HepG2 (cell line): ENCODE measurements around the gene XPC. TPM values are rescaled to one million over a fixed set of nuclear protein-coding genes. Genes with fewer than 3 reads are reported as not detected.

Source experiments
- ATAC-seq: fragments of 200-7000 bp; cut with Tn5 transposase; 3 replicates; pipeline ENCODE4 v1.9.1; 2020; ENCODE audit warnings: mild to moderate bottlenecking, moderate library complexity
- BruUV-seq: library from RNA; stranded (reverse); fragments of 400-500 nt; replicated peaks from 2 replicates; lab custom pipeline; 2021; lab: Mats Ljungman, UMichigan
- CTCF ChIA-PET: fragments of 300-600 bp; formaldehyde crosslinking; extraction: SDS; loops from one replicate; lab custom pipeline; 2021; ENCODE audit warnings: low total read pairs, inconsistent platforms, low intra/inter-chr PET ratio; lab: Yijun Ruan, JAX
- POLR2A ChIA-PET: fragments of 350-600 bp; sonication (Branson Sonifier 250); formaldehyde crosslinking; loops from one replicate; lab custom pipeline; 2020; ENCODE audit warnings: antibody characterized with exemption, inconsistent platforms; lab: Yijun Ruan, JAX
- DNase-seq: peaks from one replicate; pipeline ENCODE4 v3.0.0-alpha.2; 2015; ENCODE audit warnings: low spot score
- FAIRE-seq: peaks from 3 replicates; lab custom pipeline; 2011; peaks lifted over from hg19 to GRCh38; lab: Jason Lieb, UNC
- H2AFZ ChIP-seq: one replicate; pipeline ENCODE4 v1.6.1; 2011; ENCODE audit warnings: low read length, inconsistent platforms
- H3K27ac ChIP-seq: fragments of 300-600 bp; 3 replicates; pipeline ENCODE4 v1.8.0; 2011; ENCODE audit warnings: mixed run types, mild to moderate bottlenecking, mixed read lengths, low read length, inconsistent platforms; ENCODE audit not compliant: insufficient read depth; ENCODE audit errors: extremely low read length
- H3K27me3 ChIP-seq, 2 experiments: fragments of 200-600 bp in 1 of 2; 2 replicates in 1 of 2; 3 replicates in 1 of 2; pipeline versions ENCODE4 v1.6.0 to v1.8.0; 2011; ENCODE audit warnings: low read length in 2 of 2, mild to moderate bottlenecking in 2 of 2, moderate library complexity in 2 of 2, inconsistent platforms in 1 of 2; ENCODE audit not compliant: insufficient read depth in 2 of 2, control insufficient read depth in 1 of 2
- H3K36me3 ChIP-seq, 2 experiments: fragments of 200-600 bp in 1 of 2; replicated peaks in 1 of 2; 2 replicates in 1 of 2; 3 replicates in 1 of 2; pipeline versions ENCODE4 v1.5.1 to v1.8.0; 2011; ENCODE audit warnings: low read length in 2 of 2, inconsistent platforms in 1 of 2; ENCODE audit not compliant: insufficient read depth in 2 of 2, control insufficient read depth in 1 of 2
- H3K4me1 ChIP-seq: 2 replicates; pipeline ENCODE4 v1.5.1; 2012; ENCODE audit warnings: low read length, inconsistent platforms; ENCODE audit not compliant: insufficient read depth
- H3K4me2 ChIP-seq: 2 replicates; pipeline ENCODE4 v1.6.0; 2011; ENCODE audit warnings: low read depth, low read length, inconsistent platforms
- H3K4me3 ChIP-seq, 3 experiments: fragments of 200-600 bp in 1 of 3; sonication (generic), shearing (Covaris generic) in 1 of 3; replicated peaks in 1 of 3; 2 replicates each; pipeline ENCODE4 v1.5.1; 2011 to 2016; ENCODE audit warnings: low read length in 3 of 3, inconsistent platforms in 2 of 3, low read depth in 2 of 3, mild to moderate bottlenecking in 2 of 3, control low read depth in 1 of 3, mixed read lengths in 1 of 3; ENCODE audit not compliant: insufficient read depth in 1 of 3
- H3K79me2 ChIP-seq: one replicate; pipeline ENCODE4 v1.6.1; 2011; ENCODE audit warnings: low read length, inconsistent platforms; ENCODE audit not compliant: insufficient read depth
- H3K9ac ChIP-seq: 2 replicates; pipeline ENCODE4 v1.6.0; 2011; ENCODE audit warnings: mild to moderate bottlenecking, low read depth, low read length, inconsistent platforms; ENCODE audit not compliant: insufficient read depth
- H3K9me3 ChIP-seq: 2 replicates; pipeline ENCODE4 v1.5.1; 2012; ENCODE audit warnings: mild to moderate bottlenecking, low read length
- H4K20me1 ChIP-seq: 2 replicates; pipeline ENCODE4 v1.6.0; 2011; ENCODE audit warnings: inconsistent platforms, mild to moderate bottlenecking, low read length, moderate library complexity; ENCODE audit not compliant: insufficient read depth
- ASH2L ChIP-seq: fragments of 300-600, 200-600 bp; sonication (generic); IDR thresholded peaks from 2 replicates; pipeline ENCODE4 v1.7.0; 2017; ENCODE audit warnings: low read depth, mild to moderate bottlenecking, moderate library complexity, mixed read lengths, low read length; ENCODE audit not compliant: insufficient read length
- CBX5 ChIP-seq: sonication (generic); formaldehyde crosslinking; IDR thresholded peaks from 2 replicates; pipeline ENCODE4 v1.4.0; 2020; ENCODE audit warnings: missing genetic modification reagents, borderline replicate concordance
- CSRNP2 ChIP-seq: sonication (generic); formaldehyde crosslinking; conservative IDR thresholded peaks from 2 replicates; pipeline ENCODE4 v1.8.0; 2022; ENCODE audit warnings: low read depth, missing genetic modification reagents
- DRAP1 ChIP-seq: IDR thresholded peaks from 2 replicates; pipeline ENCODE4 v1.6.1; 2016; ENCODE audit warnings: missing genetic modification reagents, missing compliant biosample characterization
- EHMT2 ChIP-seq: fragments of 200-600 bp; sonication (generic); IDR thresholded peaks from 2 replicates; pipeline ENCODE4 v1.7.0; 2017; ENCODE audit warnings: antibody characterized with exemption, low read depth, low read length, borderline replicate concordance
- FOXK1 ChIP-seq: sonication (generic); formaldehyde crosslinking; IDR thresholded peaks from 2 replicates; pipeline ENCODE4 v1.4.0; 2020; ENCODE audit warnings: low read depth, missing genetic modification reagents, borderline replicate concordance
- MYNN ChIP-seq: sonication (generic); formaldehyde crosslinking; IDR thresholded peaks from 2 replicates; pipeline ENCODE4 v1.4.0; 2020; ENCODE audit warnings: mild to moderate bottlenecking, low read depth, missing genetic modification reagents
- NFE2L1 ChIP-seq: sonication (generic); formaldehyde crosslinking; IDR thresholded peaks from 2 replicates; pipeline ENCODE4 v1.4.0; 2020; ENCODE audit warnings: missing genetic modification reagents, mild to moderate bottlenecking, borderline replicate concordance
- ZBED4 ChIP-seq: sonication (generic); formaldehyde crosslinking; IDR thresholded peaks from 2 replicates; pipeline ENCODE4 v1.4.0; 2020; ENCODE audit warnings: missing genetic modification reagents, borderline replicate concordance
- ZFP41 ChIP-seq: sonication (generic); formaldehyde crosslinking; IDR thresholded peaks from 2 replicates; pipeline ENCODE4 v1.4.0; 2020; ENCODE audit warnings: mild to moderate bottlenecking, missing genetic modification reagents, borderline replicate concordance
- ZNF547 ChIP-seq: sonication (generic); formaldehyde crosslinking; IDR thresholded peaks from 2 replicates; pipeline ENCODE4 v1.5.1; 2020; ENCODE audit warnings: mild to moderate bottlenecking, missing genetic modification reagents
- ZNF646 ChIP-seq: sonication (generic); formaldehyde crosslinking; IDR thresholded peaks from 2 replicates; pipeline ENCODE4 v1.9.0; 2021; ENCODE audit warnings: mild to moderate bottlenecking, missing genetic modification reagents
- WGBS: methylation state at CpG from one replicate; pipeline ENCODE4 v1.1.6; 2017; ENCODE audit warnings: low lambda C conversion rate; 5-methylcytosine and 5-hydroxymethylcytosine counted together
- in situ Hi-C: cut with HindIII; loops from 2 replicates; pipeline ENCODE4 v1.10.0; 2017; ENCODE audit warnings: low pct_unique_long_range_greater_than_20kb; ENCODE audit not compliant: extremely low pct_ligation_motif_present
- intact Hi-C: fragments of 100-400 bp; cut with micrococcal nuclease; formaldehyde crosslinking; loops from one replicate; pipeline ENCODE4 v1.10.0; 2022; ENCODE audit not compliant: unreplicated experiment
- polyA plus RNA-seq, 8 experiments: library from polyadenylated mRNA; depleted of rRNA in 3 of 8; stranded (reverse) in 7 of 8; unstranded in 1 of 8; fragments of >200 nt; fragmentation: Illumina TruSeq in 4 of 8; extraction: Trizol in 4 of 8; gene quantifications; 2 replicates each; pipeline versions ENCODE4 v1.2.1 to v1.2.3, GENCODE V29; 2011 to 2016; ENCODE audit warnings: low read depth in 4 of 8, missing spikeins in 1 of 8, mixed read lengths in 1 of 8; ENCODE audit not compliant: insufficient read depth in 1 of 8
- total RNA-seq, 5 experiments: library from RNA; depleted of rRNA; stranded (reverse); fragments of >200 nt; fragmentation: Illumina TruSeq; extraction: Trizol; gene quantifications; 2 replicates each; pipeline ENCODE4 v1.2.3, GENCODE V29; 2016; ENCODE audit warnings: low read depth in 1 of 5

XPC gene
- total and polyA plus RNA-seq, 2 of the 13 experiments (the other 11 are each of a cell fraction or from before 2014, with no cell fraction given) = 9.4 to 24.1 TPM

- Histone ChIP-seq H3K4me2 (no peak overlapping the region), H3K27me3 (no peaks in the 10 kb centered on the region), H3K9me3 (no peaks in the 10 kb centered on the region), H3K4me3 (no peak overlapping the region), H4K20me1 (no peaks in the 10 kb centered on the region), H3K4me1 (peaks cover 4% of the 10 kb centered on the region; the same call in 1 of the 2 replicates), H3K9ac (no peak overlapping the region), H3K79me2 (peaks cover 5% of the 10 kb centered on the region), H3K36me3 (peaks cover 21 to 87% of the 10 kb centered on the region in 2 experiments), H3K27ac (no peak overlapping the region), H2AFZ (no peak overlapping the region)
- intact Hi-C loops = no loop called here
- ATAC-seq (no peak), FAIRE-seq (no peak), DNase-seq (no peak)
- POLR2A ChIA-PET = interaction anchor here (2.6 kb wide), 1 partner anchor 9 kb away, joined by 11 read pairs; the partner anchor contains the start of genes LSM3 and XPC
- CTCF ChIA-PET = no interaction called here
- in situ Hi-C loops = no loop called here
- 96% methylated on average over 2 of the region's 2 CpGs for WGBS
- no TSS peak for BruUV-seq
- TF ChIP-seq CBX5 (CRISPR knock-in tag) (no peak), FOXK1 (CRISPR knock-in tag) (no peak), ZFP41 (CRISPR knock-in tag) (no peak), ZNF547 (CRISPR knock-in tag) (no peak), MYNN (no peak), ZNF646 (CRISPR knock-in tag) (no peak), EHMT2 (no peak), DRAP1 (CRISPR knock-in tag) (no peak), CSRNP2 (CRISPR knock-in tag) (no peak), NFE2L1 (CRISPR knock-in tag) (no peak), ASH2L (no peak), ZBED4 (no peak)
Observed at GRCh38 chr3:14169435-14169834, 9.0 kb downstream of the XPC start.
